MM.1S (cell line): ENCODE data around the gene DDC.

Experiments used
- EZH2phosphoT487 ChIP-seq: fragments of 300-600 bp; sonication (generic); IDR thresholded peaks from 2 replicates; pipeline ENCODE4 v1.6.1; 2018; ENCODE audit warnings: antibody characterized with exemption, low read length
- TF ChIP-seq, protein P1 (sequence below): fragments of 300-600 bp; sonication (generic); IDR thresholded peaks from 2 replicates; pipeline ENCODE4 v1.5.1; 2016; ENCODE audit warnings: antibody characterized with exemption, low read length, mixed read lengths

DNA sequence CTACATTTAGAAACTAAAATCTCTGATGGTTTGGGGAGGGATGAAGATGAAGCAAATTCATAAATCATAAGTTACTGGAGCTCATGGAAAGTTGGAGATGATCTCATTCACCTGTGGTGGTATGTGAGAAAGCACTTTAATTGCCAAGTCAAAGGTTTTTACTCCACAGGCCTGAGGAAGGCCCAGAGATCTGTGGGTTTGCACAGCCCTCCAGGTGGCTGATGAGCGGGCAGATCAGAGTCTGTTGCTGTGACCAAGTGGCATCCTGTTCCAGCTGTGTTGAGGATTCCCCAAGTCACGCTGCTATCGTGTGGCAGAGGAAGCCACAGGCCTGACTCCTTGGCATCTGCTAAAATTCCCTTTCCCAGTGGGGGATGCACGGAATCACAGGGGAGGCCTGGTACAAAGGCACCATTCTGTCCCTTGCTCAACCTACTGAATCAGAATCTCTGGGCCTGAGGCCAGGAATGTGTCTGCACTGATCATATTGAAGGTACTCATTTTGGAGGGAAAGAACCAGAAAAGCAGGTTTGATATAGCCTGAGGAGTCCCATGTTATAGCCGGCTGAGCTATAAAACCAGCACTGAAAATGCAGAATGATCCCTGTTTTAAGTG lies 19.7 kb upstream of the DDC start:
- TF ChIP-seq, protein P1, sequence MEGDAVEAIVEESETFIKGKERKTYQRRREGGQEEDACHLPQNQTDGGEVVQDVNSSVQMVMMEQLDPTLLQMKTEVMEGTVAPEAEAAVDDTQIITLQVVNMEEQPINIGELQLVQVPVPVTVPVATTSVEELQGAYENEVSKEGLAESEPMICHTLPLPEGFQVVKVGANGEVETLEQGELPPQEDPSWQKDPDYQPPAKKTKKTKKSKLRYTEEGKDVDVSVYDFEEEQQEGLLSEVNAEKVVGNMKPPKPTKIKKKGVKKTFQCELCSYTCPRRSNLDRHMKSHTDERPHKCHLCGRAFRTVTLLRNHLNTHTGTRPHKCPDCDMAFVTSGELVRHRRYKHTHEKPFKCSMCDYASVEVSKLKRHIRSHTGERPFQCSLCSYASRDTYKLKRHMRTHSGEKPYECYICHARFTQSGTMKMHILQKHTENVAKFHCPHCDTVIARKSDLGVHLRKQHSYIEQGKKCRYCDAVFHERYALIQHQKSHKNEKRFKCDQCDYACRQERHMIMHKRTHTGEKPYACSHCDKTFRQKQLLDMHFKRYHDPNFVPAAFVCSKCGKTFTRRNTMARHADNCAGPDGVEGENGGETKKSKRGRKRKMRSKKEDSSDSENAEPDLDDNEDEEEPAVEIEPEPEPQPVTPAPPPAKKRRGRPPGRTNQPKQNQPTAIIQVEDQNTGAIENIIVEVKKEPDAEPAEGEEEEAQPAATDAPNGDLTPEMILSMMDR: no peak
- no peak for TF ChIP-seq EZH2phosphoT487
